ENCODE results near the gene PALD1.

Gene PALD1

GRCh38 chr10:70478191-70479164 is at the start of gene PALD1:
PALD1 (plus strand) TSS chr10:70478767; CDS start chr10:70525952, 47,185 bp downstream.
- peak; percentile 26 to 41 for DNase-seq (ENCODE audit: low read depth in 2 of 2)

DNA sequence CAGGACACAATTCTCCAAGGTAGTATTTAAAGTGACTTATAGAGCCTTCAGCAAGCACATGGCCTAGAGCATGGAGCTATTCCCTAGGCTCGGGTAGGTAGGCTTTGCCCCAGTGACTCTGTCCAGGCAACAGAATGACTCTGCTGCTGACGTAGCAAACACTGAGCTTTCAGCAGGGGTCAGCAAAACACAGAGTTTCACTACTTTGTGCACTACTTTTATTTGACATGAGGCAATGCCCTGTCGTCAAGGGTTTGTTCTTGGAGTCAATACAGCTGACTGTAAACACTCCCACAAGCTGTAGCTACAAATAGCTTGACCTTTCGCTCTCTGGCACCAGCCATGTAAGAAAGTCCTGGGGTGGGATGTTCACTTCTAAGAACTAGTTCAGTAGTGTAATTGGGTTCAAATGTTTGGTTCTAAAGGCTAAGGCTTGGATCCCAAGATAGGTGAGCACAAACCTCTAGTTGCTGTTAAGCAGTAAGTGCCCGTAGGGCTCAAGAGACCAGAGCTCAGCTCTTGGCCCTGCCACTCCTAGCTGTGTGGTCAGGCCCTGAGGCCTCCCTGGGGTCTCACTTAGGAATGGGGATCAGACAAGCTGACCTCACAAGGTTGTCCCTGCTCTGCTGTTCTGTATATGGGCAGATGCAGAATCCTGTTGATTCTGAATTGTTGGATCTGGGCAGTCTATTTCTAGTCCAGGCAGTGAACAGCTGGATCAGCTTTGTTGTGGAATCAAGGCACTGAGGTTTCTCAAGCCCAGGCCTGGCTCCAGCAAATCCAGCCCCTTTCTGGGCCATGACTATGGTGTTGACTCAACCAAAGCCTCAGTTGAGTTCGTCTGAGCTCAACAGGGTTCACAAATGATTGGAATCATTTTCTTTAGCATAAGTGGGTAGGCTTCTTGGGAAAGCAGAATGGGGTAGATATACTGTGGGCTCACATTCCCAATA is 47.8 kb upstream of the PALD1 start:
- no peak for DNase-seq (ENCODE audit: low read depth in 2 of 2)

GRCh38 chr10:70432101-70432500 is 46.5 kb upstream of the PALD1 start:
- no peak for DNase-seq (ENCODE audit: low read depth in 2 of 2)

- no peak for DNase-seq (ENCODE audit: low read depth in 2 of 2)
Measured at GRCh38 chr10:70432561-70433263, 45.9 kb upstream of the PALD1 start.

DNA sequence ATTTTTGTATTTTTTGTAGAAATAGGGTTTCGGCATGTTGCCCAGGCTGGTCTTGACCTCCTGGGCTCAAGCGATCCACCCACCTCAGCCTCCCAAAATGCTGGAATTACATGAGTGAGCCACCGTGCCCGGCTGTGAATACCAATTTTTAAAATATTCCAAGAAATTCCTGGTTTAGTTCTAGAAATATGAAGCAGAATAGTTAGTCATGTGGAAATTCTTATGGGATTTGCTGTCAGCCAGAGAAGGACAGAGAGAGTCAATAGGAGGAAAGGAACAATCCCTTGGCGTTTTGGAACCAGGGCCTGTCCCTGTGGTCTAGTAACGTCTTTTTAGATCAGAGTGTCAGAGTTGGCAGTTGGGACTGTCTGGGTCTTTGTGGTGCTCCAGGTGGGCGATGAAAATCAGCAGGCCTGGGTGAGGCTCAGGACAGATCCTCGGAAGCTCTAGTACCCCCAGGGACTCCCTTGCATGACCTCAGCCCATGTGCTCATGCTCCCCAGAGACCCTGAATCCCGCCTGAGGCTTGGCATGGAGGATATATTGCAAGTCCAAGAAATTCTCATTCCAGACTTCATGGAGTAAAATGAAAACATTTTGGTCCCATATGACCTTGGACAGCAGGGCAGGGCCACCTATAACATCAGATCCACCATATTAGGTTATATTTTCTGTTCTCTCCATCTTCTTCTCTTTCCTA is 44.8 kb upstream of the PALD1 start:
- no peak for DNase-seq (ENCODE audit: low read depth in 2 of 2)

- no peak for DNase-seq (ENCODE audit: low read depth in 2 of 2)
Measured at GRCh38 chr10:70435241-70436085, 43.1 kb upstream of the PALD1 start.

DNA sequence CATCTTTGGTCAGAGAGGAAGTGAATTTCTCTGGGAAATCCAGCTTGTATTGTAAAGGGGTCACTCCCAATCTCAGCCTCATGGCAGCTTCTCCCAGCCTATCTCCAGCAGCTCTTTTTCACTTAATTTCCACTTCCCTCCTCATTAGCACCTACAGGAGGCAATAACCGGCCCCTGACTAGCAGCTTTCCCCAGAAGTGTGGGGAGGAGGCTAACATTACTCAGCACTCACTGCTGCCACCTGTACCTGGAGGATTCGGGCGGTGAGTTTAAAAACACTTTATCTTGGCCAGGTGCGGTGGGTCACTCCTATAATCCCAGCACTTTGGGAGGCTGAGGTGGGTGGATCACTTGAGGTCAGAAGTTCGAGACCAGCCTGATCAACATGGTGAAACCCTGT is 40.8 kb upstream of the PALD1 start:
- DNase-seq (ENCODE audit: low read depth in 2 of 2), result no peak

- no peak for DNase-seq (ENCODE audit: low read depth in 2 of 2)
Measured at GRCh38 chr10:70440296-70441160, 38.0 kb upstream of the PALD1 start.

- no peak for DNase-seq (ENCODE audit: low read depth in 2 of 2)
Measured at GRCh38 chr10:70441161-70441894, 37.2 kb upstream of the PALD1 start, which contains the start of gene NODAL. NODAL (minus strand) TSS chr10:70441681; CDS start chr10:70441667, 14 bp downstream.

GRCh38 chr10:70441895-70442309 is 36.7 kb upstream of the PALD1 start:
- no peak for DNase-seq (ENCODE audit: low read depth in 2 of 2)

GRCh38 chr10:70442332-70442988 is 36.1 kb upstream of the PALD1 start:
- DNase-seq (ENCODE audit: low read depth in 2 of 2), result no peak

- no peak for DNase-seq (ENCODE audit: low read depth in 2 of 2)
Measured at GRCh38 chr10:70444744-70445143, 33.8 kb upstream of the PALD1 start.

GRCh38 chr10:70445718-70446657 is 32.6 kb upstream of the PALD1 start:
- DNase-seq (ENCODE audit: low read depth in 2 of 2), result no peak

GRCh38 chr10:70448236-70448635 is 30.3 kb upstream of the PALD1 start:
- DNase-seq (ENCODE audit: low read depth in 2 of 2), result no peak

DNA sequence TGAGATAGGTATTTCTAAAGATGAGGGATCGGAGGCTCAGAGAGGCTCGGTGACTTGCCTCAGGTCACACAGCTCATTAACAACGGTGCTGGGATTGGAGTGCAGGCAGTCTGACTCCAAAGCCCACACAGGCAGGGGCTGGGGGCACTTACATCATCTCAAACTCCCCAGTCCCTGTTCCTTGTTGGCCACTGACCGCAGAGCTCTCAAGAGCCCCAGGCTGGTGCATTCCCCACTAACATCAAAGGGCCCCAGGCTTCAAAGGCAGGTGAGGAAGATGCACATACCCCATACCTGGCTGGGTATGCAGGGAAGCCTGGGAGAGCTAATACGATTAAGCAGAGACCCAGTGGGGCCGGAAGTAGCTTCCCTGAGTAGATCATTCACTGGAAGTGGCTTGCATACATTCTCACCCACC is 23.3 kb upstream of the PALD1 start:
- no peak for DNase-seq (ENCODE audit: low read depth in 2 of 2)

GRCh38 chr10:70456164-70456563 is 22.4 kb upstream of the PALD1 start:
- DNase-seq (ENCODE audit: low read depth in 2 of 2), result no peak

All from stimulated activated CD4-positive, alpha-beta T cell treated with anti-CD3 and anti-CD28 coated beads, Interleukin-15, amount 100 ng/mL, for 48 hours (primary cell).